Measurements from ENCODE around the gene CDK5RAP3.

DNA sequence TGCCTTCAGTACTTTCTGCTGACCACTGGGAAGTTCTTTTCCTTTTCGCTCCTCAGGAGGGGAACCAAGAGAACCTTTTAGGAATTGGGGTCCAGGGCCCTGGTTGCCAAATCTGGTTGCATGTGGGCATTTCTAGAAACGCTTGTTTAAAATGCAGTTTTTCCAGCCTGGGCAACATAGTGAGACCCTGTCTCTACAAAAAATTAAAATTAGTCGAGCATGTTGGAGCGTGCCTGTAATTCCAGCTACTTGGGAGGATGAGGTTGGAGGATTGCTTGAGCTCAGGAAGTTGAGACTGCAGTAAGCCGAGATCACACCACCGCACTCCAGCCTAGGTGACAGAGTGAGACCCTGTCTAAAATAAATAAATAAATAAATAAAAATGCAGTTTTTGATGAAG lies 28.3 kb upstream of the CDK5RAP3 start:
- TF ChIP-seq, protein P1, sequence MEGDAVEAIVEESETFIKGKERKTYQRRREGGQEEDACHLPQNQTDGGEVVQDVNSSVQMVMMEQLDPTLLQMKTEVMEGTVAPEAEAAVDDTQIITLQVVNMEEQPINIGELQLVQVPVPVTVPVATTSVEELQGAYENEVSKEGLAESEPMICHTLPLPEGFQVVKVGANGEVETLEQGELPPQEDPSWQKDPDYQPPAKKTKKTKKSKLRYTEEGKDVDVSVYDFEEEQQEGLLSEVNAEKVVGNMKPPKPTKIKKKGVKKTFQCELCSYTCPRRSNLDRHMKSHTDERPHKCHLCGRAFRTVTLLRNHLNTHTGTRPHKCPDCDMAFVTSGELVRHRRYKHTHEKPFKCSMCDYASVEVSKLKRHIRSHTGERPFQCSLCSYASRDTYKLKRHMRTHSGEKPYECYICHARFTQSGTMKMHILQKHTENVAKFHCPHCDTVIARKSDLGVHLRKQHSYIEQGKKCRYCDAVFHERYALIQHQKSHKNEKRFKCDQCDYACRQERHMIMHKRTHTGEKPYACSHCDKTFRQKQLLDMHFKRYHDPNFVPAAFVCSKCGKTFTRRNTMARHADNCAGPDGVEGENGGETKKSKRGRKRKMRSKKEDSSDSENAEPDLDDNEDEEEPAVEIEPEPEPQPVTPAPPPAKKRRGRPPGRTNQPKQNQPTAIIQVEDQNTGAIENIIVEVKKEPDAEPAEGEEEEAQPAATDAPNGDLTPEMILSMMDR (IDR thresholded peaks at IDR 0.05): no peak
- TF ChIP-seq POLR2A (IDR thresholded peaks at IDR 0.05) (no peak), EP300 (IDR thresholded peaks at IDR 0.05) (no peak)

Data from gastroesophageal sphincter (tissue), 3 donors.